Ishikawa (cell line): ENCODE measurements around the gene DIPK1B.
A peak's percentile ranks its signal among the peaks of the same experiment; 100 is the strongest.

ENCODE experiments used
- CEBPB ChIP-seq: IDR thresholded peaks from 2 replicates; pipeline ENCODE4 v1.6.1; 2012
- CREB1 ChIP-seq: IDR thresholded peaks from 2 replicates; pipeline ENCODE4 v1.6.1; 2012; ENCODE audit warnings: low read depth
- EGR1 ChIP-seq: IDR thresholded peaks from 2 replicates; pipeline ENCODE4 v1.6.1; 2012
- EP300 ChIP-seq: IDR thresholded peaks from 2 replicates; pipeline ENCODE4 v1.6.1; 2012; ENCODE audit warnings: borderline replicate concordance
- FOXM1 ChIP-seq: IDR thresholded peaks from 2 replicates; pipeline ENCODE4 v1.6.1; 2012; ENCODE audit warnings: low read depth, borderline replicate concordance
- MAX ChIP-seq: IDR thresholded peaks from 2 replicates; pipeline ENCODE4 v1.6.1; 2012
- NFIC ChIP-seq: IDR thresholded peaks from 2 replicates; pipeline ENCODE4 v1.6.1; 2012
- RAD21 ChIP-seq: IDR thresholded peaks from 2 replicates; pipeline ENCODE4 v1.6.1; 2012; ENCODE audit warnings: low read depth
- TAF1 ChIP-seq: IDR thresholded peaks from 2 replicates; pipeline ENCODE4 v1.6.1; 2012; ENCODE audit warnings: low read depth, mild to moderate bottlenecking
- TCF12 ChIP-seq: IDR thresholded peaks from 2 replicates; pipeline ENCODE4 v1.6.1; 2012; ENCODE audit warnings: low read depth
- TEAD4 ChIP-seq: IDR thresholded peaks from 2 replicates; pipeline ENCODE4 v1.6.1; 2012
- USF1 ChIP-seq: IDR thresholded peaks from 2 replicates; pipeline ENCODE4 v1.6.1; 2012
- YY1 ChIP-seq: IDR thresholded peaks from 2 replicates; pipeline ENCODE4 v1.6.1; 2012; ENCODE audit warnings: low read depth
- ZBTB7A ChIP-seq: IDR thresholded peaks from 2 replicates; pipeline ENCODE4 v1.6.1; 2012; ENCODE audit warnings: low read depth
- TF ChIP-seq, protein P1 (sequence below): IDR thresholded peaks from 2 replicates; pipeline ENCODE4 v1.6.1; 2012; ENCODE audit warnings: low read depth, mild to moderate bottlenecking

The DIPK1B gene

GRCh38 chr9:136766410-136767120, 54.2 kb downstream of the DIPK1B start:
- TF ChIP-seq RAD21 (peak; percentile 39; the same call in 1 of the 2 replicates), USF1 (peak; percentile 70)

DNA sequence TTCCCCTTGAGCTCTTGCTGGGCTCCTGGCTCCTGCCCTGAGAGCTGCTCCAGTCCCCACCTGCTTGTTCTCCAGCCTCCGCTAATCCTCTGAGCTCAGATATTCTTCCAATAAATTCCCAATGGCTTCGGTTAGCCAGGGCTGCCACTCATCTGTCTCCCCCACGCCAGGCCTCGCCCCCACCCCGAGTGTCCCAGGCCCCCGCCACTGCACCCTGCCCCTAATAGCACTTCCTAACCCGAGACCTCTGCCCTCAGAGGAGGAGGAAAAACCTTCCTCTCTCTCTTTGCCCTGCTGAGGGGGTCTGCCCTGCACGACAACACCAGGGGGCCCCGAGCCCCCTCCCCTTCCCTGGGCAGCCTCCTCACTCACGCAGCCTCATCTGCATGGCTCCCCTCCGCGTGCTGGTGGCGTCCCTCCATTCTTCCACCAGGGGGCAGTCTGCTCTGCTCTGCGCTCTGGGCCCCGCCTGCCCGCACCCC, 57.4 kb downstream of the DIPK1B start:
- no peak for TF ChIP-seq TCF12
- no peak for TF ChIP-seq NFIC
- TF ChIP-seq TAF1: no peak
- TF ChIP-seq, protein P1, sequence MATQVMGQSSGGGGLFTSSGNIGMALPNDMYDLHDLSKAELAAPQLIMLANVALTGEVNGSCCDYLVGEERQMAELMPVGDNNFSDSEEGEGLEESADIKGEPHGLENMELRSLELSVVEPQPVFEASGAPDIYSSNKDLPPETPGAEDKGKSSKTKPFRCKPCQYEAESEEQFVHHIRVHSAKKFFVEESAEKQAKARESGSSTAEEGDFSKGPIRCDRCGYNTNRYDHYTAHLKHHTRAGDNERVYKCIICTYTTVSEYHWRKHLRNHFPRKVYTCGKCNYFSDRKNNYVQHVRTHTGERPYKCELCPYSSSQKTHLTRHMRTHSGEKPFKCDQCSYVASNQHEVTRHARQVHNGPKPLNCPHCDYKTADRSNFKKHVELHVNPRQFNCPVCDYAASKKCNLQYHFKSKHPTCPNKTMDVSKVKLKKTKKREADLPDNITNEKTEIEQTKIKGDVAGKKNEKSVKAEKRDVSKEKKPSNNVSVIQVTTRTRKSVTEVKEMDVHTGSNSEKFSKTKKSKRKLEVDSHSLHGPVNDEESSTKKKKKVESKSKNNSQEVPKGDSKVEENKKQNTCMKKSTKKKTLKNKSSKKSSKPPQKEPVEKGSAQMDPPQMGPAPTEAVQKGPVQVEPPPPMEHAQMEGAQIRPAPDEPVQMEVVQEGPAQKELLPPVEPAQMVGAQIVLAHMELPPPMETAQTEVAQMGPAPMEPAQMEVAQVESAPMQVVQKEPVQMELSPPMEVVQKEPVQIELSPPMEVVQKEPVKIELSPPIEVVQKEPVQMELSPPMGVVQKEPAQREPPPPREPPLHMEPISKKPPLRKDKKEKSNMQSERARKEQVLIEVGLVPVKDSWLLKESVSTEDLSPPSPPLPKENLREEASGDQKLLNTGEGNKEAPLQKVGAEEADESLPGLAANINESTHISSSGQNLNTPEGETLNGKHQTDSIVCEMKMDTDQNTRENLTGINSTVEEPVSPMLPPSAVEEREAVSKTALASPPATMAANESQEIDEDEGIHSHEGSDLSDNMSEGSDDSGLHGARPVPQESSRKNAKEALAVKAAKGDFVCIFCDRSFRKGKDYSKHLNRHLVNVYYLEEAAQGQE: no peak
- no peak for TF ChIP-seq FOXM1
- 0 out of 2 replicates have a peak, but pooled peaks have one; percentile 28 for TF ChIP-seq YY1
- peak; percentile 20; the same call in 1 of the 2 replicates for TF ChIP-seq RAD21
- TF ChIP-seq ZBTB7A: peak; percentile 90
- TF ChIP-seq CREB1: no peak

DNA sequence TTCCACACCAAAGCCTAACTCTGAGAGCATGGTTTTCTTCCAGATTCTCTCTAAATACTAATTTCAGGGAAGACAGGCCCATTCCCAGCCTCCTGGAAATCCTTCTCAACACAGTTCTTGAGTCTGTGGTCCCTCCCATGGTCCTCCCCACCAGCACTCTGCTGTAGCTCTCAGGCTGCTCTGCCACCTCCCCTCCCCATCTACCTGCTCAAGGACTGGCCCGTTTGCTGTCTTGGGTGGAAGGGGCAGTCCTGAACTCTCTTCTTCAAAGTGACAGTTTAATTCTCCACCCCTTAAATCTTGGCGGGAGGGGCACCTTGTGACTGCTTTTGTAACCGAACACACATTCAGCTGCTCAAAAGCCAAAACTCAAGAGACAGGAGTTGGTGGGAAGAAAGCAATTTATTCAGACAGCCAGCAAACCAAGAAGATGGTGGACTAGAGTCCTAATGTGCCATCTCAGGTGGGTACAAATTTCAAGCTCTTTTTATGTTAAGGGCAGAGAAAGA, 59.6 kb downstream of the DIPK1B start:
- TF ChIP-seq ZBTB7A (no peak), MAX (no peak), CEBPB (no peak), NFIC (no peak), EP300 (no peak), TAF1 (no peak), EGR1 (no peak), RAD21 (no peak), CREB1 (no peak), YY1 (no peak), TCF12 (no peak), TEAD4 (no peak), FOXM1 (no peak), USF1 (no peak)
- TF ChIP-seq, protein P1: no peak

GRCh38 chr9:136773386-136774044, 61.1 kb downstream of the DIPK1B start:
- TF ChIP-seq USF1 (peak; percentile 97), YY1 (peak; percentile 78), MAX (peak; percentile 66), EP300 (no peak)
